ENCODE data around the gene SEMA6D. TPM values are rescaled to one million over a fixed set of nuclear protein-coding genes. Genes with fewer than 3 reads are reported as not detected.

SEMA6D gene
- total RNA-seq, 4 donors from 2014 or later, result 23.3 to 59.4 (median 42.7) TPM

- intact Hi-C loops (cut with DNase I; ENCODE audit: low total_unique reads), result no loop called here
- DNase-seq, result no peak
- Histone ChIP-seq H3K9me3 (no peaks in the 10 kb centered on the region), H3K27me3 (no peaks in the 10 kb centered on the region), H3K36me3 (no peaks in the 10 kb centered on the region), H3K27ac (no peak overlapping the region), H3K4me1 (peaks cover 0 to 4% (median 0%) of the 10 kb centered on the region in 4 donors), H3K4me3 (no peak overlapping the region)
- TF ChIP-seq EP300 (IDR thresholded peaks at IDR 0.05; ENCODE audit: low read depth), result no peak
- no peak for TF ChIP-seq POLR2AphosphoS5 (IDR thresholded peaks at IDR 0.05)
- no peak for TF ChIP-seq CTCF (IDR thresholded peaks at IDR 0.05)
- no peak for TF ChIP-seq POLR2A (IDR thresholded peaks at IDR 0.05)
- in situ Hi-C loops (cut with MboI; ENCODE audit: low pct_ligation_motif_present in 1 of 4, low pct_unique_long_range_greater_than_20kb in 1 of 4, low sequenced_read_pairs in 3 of 4), result no loop called here
- WGBS, 2 donors (ENCODE audit: low coverage in 1 of 2), result 80% methylated on average over 1 of the region's 1 CpG; no CpG with 5 or more reads in 1 of the 2 donors
Observed at GRCh38 chr15:47791161-47791560, 73.9 kb downstream of the SEMA6D start.

GRCh38 chr15:47792231-47792630 is 74.9 kb downstream of the SEMA6D start:
- Histone ChIP-seq H3K4me3 (no peak overlapping the region), H3K9me3 (no peaks in the 10 kb centered on the region), H3K27me3 (no peaks in the 10 kb centered on the region), H3K36me3 (no peaks in the 10 kb centered on the region), H3K27ac (no peak overlapping the region), H3K4me1 (peaks cover 0 to 4% (median 0%) of the 10 kb centered on the region in 4 donors)
- in situ Hi-C loops (cut with MboI; ENCODE audit: low pct_ligation_motif_present in 1 of 4, low pct_unique_long_range_greater_than_20kb in 1 of 4, low sequenced_read_pairs in 3 of 4), result no loop called here
- WGBS, 2 donors (ENCODE audit: low coverage in 1 of 2), result 77% methylated on average over 2 of the region's 2 CpGs; no CpG with 5 or more reads in 1 of the 2 donors
- no peak for TF ChIP-seq POLR2A (IDR thresholded peaks at IDR 0.05)
- no peak for TF ChIP-seq EP300 (IDR thresholded peaks at IDR 0.05; ENCODE audit: low read depth)
- TF ChIP-seq POLR2AphosphoS5 (IDR thresholded peaks at IDR 0.05), result no peak
- TF ChIP-seq CTCF (IDR thresholded peaks at IDR 0.05), result no peak
- DNase-seq, result no peak
- intact Hi-C loops (cut with DNase I; ENCODE audit: low total_unique reads), result no loop called here

GRCh38 chr15:47794252-47794914 is 77.1 kb downstream of the SEMA6D start:
- TF ChIP-seq EP300 (IDR thresholded peaks at IDR 0.05; ENCODE audit: low read depth), result no peak
- no peak for TF ChIP-seq POLR2A (IDR thresholded peaks at IDR 0.05)
- TF ChIP-seq CTCF (IDR thresholded peaks at IDR 0.05), result no peak
- TF ChIP-seq POLR2AphosphoS5 (IDR thresholded peaks at IDR 0.05), result no peak
- H3K9me3 ChIP-seq, result no peaks in the 10 kb centered on the region
- no peaks in the 10 kb centered on the region for H3K36me3 ChIP-seq
- WGBS, 2 donors (ENCODE audit: low coverage in 1 of 2), result 66 to 71% methylated on average over 3 of the region's 3 CpGs
- no peak overlapping the region for H3K4me3 ChIP-seq
- H3K27me3 ChIP-seq, result no peaks in the 10 kb centered on the region
- in situ Hi-C loops (cut with MboI; ENCODE audit: low pct_ligation_motif_present in 1 of 4, low pct_unique_long_range_greater_than_20kb in 1 of 4, low sequenced_read_pairs in 3 of 4), result no loop called here
- no peak overlapping the region for H3K27ac ChIP-seq
- no peak for DNase-seq
- no peaks in the 10 kb centered on the region for H3K4me1 ChIP-seq
- intact Hi-C loops (cut with DNase I; ENCODE audit: low total_unique reads), result no loop called here

GRCh38 chr15:47795864-47796263 is 78.6 kb downstream of the SEMA6D start:
- WGBS, 2 donors (ENCODE audit: low coverage in 1 of 2), result 78% methylated on average over 3 of the region's 3 CpGs; no CpG with 5 or more reads in 1 of the 2 donors
- Histone ChIP-seq H3K4me3 (no peak overlapping the region), H3K36me3 (no peaks in the 10 kb centered on the region), H3K9me3 (no peaks in the 10 kb centered on the region), H3K4me1 (no peaks in the 10 kb centered on the region), H3K27me3 (no peaks in the 10 kb centered on the region), H3K27ac (no peak overlapping the region)
- in situ Hi-C loops (cut with MboI; ENCODE audit: low pct_ligation_motif_present in 1 of 4, low pct_unique_long_range_greater_than_20kb in 1 of 4, low sequenced_read_pairs in 3 of 4), result no loop called here
- DNase-seq, result no peak
- TF ChIP-seq POLR2A (IDR thresholded peaks at IDR 0.05), result no peak
- no peak for TF ChIP-seq CTCF (IDR thresholded peaks at IDR 0.05)
- TF ChIP-seq POLR2AphosphoS5 (IDR thresholded peaks at IDR 0.05), result no peak
- no peak for TF ChIP-seq EP300 (IDR thresholded peaks at IDR 0.05; ENCODE audit: low read depth)
- intact Hi-C loops (cut with DNase I; ENCODE audit: low total_unique reads), result loop anchor here (1.0 kb wide), 1 partner anchor 39 kb away; no protein-coding TSS in a partner anchor

Measured in transverse colon (tissue), 4 donors.